ENCODE measurements around the gene ROBO1.

DNA sequence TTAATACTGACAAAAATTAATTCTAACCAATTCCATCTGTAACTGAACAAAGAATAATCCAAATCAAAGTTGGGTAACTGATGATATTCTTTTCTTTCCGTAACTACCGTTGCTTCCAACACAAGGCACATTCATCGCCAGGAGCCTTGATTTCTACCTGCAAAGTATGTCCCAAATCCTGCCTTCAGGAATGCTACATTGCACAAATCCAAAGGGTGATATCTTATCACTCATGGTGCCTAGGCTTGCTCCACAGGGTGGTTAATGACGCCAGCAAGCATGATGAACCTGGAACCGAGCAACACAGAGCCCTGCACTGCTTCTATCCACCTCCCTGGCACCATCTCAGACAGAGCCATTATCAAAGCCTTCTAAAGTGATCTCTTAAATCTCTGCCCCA lies 772.7 kb downstream of the ROBO1 start:
- no peak for TF ChIP-seq POLR2A (IDR thresholded peaks at IDR 0.05; ENCODE audit: control extremely low read depth in 1 of 2, low read depth in 2 of 2, low read length in 2 of 2)
- TF ChIP-seq, protein P1, sequence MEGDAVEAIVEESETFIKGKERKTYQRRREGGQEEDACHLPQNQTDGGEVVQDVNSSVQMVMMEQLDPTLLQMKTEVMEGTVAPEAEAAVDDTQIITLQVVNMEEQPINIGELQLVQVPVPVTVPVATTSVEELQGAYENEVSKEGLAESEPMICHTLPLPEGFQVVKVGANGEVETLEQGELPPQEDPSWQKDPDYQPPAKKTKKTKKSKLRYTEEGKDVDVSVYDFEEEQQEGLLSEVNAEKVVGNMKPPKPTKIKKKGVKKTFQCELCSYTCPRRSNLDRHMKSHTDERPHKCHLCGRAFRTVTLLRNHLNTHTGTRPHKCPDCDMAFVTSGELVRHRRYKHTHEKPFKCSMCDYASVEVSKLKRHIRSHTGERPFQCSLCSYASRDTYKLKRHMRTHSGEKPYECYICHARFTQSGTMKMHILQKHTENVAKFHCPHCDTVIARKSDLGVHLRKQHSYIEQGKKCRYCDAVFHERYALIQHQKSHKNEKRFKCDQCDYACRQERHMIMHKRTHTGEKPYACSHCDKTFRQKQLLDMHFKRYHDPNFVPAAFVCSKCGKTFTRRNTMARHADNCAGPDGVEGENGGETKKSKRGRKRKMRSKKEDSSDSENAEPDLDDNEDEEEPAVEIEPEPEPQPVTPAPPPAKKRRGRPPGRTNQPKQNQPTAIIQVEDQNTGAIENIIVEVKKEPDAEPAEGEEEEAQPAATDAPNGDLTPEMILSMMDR (IDR thresholded peaks at IDR 0.05; ENCODE audit: control extremely low read depth in 1 of 3, insufficient read depth in 1 of 3, low read depth in 1 of 3, low read length in 3 of 3), result no peak
- no peak for TF ChIP-seq TEAD4 (IDR thresholded peaks at IDR 0.05; ENCODE audit: low read depth, low read length)
